Stimulated activated CD8-positive, alpha-beta memory T cell treated with anti-CD3 and anti-CD28 coated beads, Interleukin-2, amount 100 ng/mL, for 1 hour (primary cell): Measurements from ENCODE around the gene RRBP1.

Experiments used
- DNase-seq, 2 donors: peaks; one replicate each; pipeline ENCODE4 v3.0.0-alpha.2; 2020; ENCODE audit warnings: low read depth in 2 of 2

Gene RRBP1

DNA sequence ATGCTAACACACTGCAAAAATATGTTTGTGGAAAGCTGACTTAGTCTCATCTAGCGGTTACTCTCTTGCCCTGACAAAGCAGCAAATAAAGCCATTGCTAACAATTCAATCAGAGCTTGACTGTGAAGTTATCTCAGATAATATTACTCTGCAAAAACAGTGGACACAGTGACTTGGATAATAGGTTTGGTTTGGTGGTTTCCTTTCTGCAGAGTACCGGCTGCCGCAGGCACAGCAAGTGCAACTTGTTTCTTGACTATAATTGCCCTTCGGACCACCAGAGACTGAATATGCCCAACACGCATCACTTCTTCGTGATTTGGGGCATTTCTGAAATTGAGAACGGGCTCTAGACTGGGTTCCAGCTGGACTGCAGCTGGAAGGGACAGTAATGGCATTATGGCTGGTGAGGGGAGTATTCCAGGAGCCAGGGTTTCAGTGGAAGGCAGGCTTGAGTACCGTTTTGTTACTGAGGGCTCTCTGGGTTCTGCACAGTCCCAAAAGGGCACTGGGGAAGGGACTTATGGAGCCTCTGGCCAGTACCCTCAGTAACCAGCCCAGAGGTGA, 72.1 kb downstream of the RRBP1 start:
- no peak for DNase-seq

DNA sequence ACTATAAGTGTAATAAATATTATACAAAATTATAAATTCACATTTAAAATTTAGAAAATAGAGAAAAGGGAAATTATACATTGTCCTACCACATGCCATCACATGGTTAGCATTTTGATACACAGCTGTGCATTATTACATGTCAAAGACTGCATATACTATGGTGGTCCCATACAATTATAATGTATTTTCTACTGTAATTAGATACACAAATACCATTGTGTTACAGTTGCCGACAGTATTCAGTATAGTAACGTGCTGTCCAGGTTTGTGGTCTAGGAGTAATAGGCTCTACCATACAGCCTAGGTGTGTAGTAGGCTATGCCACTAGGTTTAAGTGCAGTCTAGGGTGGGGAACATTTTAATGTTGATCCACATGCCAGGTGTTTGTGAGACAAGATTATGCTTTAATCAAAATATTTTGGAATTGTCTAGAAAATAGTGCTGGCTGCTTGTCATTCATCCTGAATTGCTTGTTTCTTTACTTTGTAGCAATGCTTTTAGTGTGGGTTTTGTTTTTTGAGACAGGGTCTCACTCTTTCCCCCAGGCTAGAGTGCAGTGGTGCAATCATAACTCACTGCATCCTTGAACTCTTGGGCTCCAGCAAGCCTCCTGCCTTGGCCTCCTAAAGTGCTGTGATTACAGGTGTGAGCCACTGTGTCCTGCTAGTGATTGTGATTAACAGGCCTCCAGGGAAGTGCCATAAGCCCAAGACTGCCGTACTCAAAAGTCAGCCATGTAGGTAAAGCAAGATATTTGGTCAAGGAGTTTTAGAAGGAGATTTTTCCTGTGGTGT, 73.1 kb downstream of the RRBP1 start:
- no peak for DNase-seq

DNA sequence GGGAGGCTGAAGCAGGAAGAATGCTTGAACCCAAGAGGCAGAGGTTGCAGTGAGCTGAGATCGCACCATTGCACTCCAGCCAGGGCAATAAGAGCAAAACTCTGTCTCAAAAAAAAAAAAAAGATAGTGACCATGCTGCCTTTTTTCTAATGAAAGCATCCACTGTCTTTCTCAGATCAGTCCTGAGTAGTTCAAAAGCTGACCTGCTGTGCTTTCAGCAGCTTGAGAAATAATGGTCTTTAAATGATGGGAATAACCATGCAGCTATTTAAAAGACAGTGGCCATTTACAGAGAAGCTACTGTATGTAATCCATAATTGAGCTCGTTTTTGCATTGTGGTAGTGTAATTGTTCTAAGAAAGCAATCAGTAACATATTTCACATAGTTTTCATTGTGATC, 76.0 kb downstream of the RRBP1 start:
- no peak for DNase-seq

DNA sequence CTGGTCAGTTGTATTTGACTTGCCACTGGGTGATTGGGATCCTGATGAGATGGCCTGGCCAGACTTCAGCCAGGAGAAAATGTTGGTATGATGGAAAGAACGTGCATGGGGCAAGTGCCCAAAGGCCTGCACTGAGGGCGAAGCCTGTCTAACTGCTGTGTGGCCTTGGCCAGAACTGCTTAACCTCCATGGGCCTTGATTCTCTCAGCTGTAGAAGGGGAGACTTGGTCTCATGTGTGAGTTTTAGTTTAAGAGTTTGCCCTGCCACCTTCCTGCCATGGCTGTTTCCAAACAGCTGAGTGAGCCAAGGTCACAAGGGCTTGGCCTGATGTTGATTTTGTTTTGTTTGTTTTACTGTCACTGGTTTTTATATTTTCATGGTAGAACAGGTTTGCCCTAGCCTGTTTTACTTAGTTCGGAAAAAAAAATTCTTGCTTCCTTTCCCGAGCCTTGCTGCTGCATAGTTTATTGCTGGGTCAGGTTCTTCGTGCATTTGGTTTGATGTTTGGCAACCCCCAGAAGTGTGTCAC, 76.8 kb downstream of the RRBP1 start:
- DNase-seq, result no peak

DNA sequence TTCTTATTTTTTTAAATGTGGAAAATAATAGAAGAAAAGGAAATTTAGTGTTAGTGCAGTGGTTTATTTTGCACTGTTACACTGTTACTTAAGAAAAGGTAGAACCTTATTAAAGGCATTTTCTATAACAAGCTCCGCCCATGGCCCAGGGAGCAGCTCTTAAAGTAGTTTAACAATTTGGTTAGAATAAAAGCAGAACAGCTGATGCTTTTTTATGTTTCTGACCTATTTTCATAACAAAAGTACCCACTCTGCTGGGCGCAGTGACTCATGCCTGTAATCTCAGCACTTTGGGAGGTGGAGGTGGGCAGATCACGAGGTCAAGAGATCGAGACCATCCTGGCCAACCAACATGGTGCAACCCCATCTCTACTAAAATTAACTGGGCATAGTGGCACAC, 79.5 kb downstream of the RRBP1 start:
- DNase-seq, result no peak

DNA sequence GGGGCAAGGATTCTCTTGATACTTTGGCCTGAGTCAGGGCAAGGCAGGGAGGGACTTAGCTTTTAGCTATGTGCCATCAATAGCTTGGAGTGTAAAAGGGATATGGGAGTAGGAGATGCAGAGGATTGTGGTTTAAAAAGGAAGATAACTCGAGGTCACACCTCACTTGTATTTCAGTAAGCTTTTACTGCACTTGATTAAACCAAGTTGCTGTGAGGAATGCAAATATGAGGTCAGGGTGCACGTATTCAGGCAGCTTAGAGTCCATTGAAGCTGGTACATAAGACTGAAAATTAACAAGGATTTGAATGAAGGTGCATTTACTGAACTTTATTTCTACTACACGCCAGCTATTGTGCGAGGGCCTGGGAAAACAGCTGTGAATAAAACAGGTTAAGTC, 80.1 kb downstream of the RRBP1 start:
- no peak for DNase-seq

DNA sequence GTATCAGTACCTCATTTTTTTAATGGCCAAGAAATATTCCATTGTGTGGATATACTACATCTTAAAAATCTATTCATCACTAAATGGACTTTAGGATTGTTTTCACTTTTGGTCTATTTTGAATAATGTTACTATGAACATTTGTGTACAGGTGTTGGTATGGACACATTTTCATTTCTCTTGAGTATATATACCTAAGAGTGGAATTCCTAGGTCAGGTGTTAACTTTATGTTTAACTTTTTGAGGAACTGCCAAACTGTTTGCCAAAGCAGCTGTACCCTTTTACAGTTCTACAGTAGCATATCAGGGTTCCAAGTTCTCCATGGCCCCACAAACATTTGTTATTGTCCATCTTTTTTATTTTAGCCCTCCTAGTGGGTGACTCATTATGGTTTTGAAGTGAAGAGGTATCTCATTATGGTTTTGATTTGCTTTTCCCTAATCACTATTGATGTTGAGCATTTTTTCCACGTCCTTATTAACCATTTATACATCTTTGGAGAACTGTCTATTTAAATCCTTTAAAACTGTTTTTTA, 84.0 kb downstream of the RRBP1 start:
- DNase-seq, result no peak

DNA sequence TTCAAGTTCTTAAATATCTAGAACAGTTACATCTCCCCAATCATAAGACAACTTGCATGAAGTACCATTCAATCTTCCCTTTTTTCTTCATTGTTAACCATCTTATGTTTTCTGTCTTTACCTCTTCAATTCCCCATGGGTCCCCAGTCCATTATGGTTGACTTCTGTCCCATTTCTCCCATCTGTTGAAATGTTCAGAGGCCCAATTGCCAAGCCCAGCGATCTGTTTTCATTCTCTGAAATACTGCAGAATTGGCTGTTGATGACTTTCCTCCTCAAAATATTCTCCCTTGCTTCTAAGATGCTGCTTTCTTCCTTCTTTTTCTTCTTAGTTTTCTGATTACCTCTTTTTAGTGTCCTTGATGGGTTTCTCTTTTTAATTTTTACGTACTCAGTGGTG, 86.2 kb downstream of the RRBP1 start:
- no peak for DNase-seq

DNA sequence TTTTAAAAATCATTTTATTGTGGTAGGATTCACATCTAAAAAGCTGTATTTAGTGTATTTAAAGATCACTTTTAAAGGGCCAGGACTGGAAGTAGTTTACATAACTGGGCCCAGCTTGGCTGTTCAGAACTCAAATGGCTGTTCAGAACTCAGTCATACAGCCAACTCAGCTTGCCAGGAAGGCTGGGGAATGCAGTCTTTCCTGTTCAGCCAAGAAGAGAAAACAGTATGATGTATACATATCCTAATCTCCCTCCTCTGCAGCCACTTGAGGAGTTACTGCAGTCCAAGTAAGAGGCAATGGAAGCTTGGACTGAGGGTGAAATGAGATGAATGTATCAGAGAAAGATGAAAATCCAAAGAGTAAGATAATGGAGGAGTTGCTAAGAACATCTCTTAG, 87.6 kb downstream of the RRBP1 start:
- DNase-seq, result no peak

DNA sequence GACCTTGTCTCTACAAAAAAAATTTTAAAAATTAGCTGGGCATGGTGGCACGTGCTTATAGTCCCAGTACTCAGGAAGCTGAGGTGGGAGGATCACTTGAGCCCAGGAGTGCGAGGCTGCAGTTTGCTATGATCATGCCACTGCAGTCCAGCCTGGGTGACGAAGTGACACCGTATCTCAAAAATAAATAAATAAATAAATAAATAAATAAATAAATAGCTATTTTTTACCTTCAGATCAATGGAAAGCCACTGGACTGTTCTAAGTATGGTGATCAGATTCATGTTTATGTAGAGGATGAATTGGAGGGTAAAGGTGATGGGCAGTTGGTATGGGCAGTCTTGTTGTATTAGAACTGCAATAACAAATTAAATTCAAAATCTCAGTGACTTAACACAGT, 88.1 kb downstream of the RRBP1 start:
- no peak for DNase-seq

DNA sequence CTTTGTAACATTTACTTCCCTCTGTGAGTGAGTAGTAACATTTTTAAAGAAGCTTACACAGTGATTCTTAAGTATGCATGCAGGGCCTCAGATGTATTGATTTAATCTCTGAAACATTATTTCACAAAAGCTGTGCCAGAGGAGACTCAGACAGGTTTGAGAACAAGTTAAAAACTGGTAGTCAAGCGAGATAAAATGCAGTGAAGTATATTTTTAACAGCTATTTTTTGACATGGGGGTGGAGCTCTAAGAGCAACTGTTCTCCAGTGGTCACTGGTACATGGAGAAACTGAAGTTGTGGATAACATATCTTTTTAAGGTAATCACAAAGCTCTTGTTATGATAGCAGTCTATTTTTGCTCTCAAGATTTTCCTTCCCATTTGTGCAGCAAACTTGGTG, 91.8 kb downstream of the RRBP1 start:
- DNase-seq, result no peak

DNA sequence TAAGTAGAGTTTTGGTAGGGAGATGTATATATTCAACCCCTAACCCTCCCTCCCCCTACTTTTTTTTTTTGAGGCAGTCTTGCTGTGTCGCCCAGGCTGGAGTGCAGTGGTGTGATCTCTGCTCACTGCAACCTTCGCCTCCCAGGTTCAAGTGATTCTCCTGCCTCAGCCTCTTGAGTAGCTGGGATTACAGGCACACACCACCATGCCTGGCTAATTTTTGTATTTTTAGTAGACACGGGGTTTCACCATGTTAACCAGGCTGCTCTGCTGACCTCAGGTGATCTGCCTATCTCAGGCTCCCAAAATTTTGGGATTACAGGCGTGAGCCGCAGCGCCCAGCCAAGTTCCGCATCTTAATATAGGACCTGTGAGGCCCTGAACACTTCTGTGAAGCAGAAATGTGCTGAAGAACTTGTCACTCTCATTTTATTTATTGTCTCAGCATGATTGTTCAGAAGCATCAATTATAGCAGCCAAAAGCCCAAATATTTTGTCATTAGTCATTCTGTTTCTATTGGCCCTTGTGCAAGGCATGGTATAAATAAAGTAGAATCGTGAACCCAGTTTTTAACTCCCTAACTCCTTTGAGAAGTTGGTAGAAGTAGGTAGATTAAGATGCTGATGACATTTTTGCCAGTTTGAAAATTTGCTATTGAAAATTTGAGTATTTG, 92.7 kb downstream of the RRBP1 start:
- DNase-seq, result no peak

DNA sequence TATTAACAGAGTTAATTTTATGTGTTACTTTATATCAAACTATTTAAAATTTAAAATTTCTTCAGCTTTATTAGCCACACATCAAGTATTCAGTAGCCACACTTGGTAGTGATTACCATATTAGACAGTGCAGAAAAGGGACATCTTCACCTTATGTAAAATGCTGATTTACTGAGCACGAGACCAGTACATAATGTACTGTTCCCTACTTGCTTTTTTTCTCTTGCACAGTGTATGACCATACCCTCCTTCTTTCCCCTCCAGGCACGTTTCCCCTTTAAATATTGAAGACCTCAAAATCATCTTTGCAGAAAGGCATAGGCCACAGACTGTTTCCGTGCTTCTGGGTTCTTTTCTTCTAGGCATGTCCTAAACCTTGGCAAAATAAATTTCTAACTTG, 94.2 kb downstream of the RRBP1 start:
- DNase-seq, result no peak

DNA sequence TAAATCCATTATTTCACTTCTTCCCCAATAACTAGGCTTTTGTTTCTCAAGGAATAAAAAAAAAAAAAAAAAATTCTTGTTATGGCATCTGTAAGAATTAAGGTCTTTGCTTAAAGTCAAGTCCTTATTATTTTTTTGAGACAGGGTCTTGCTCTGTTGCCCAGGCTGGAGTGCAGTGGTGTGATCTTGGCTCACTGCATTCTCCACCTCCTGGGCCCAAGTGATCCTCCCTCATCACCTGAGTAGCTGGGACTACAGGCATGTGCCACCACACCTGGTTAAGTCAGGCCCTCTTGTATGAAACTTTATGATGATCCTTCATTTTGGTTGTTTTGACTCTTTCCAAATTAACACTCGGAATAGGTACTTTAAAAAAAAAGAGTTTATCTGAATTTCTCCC, 94.9 kb downstream of the RRBP1 start:
- no peak for DNase-seq

DNA sequence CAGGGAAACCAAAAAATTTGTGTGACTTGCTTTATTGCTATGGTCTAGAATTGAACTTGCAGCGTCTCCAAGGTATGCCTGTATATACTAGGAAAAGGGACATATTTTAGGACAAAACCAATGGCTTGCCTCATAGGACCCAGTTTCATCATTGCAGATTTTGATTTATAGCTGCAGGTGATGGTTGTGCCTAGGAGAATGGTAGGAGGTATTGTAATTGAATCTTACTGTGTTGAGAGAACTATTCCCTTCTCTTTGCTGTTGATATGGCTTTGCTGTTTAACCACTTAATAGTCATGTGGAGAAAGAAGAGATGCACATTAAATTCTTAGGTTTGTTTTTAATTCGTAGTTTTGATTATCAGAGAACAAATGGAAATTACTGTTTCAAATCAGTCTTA, 95.8 kb downstream of the RRBP1 start:
- DNase-seq, result no peak

DNA sequence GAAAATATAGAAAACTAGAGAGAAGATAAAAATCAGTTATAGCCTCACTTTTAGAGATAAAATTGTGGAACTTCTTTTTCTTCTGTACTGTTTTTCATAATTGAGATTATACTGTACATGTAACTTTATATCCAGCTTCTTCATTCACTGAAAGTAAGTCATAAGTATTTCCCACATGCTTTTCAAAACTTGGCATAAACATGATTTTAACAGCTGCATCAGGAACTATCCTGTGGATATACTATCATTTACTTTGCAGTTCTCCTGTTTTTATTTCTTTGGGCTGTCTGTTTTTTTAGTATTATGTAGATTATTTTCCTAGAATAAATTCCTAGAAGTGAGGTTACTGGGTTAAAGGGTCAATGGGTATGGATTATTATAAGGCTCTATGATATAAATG, 97.4 kb downstream of the RRBP1 start:
- DNase-seq, result no peak

DNA sequence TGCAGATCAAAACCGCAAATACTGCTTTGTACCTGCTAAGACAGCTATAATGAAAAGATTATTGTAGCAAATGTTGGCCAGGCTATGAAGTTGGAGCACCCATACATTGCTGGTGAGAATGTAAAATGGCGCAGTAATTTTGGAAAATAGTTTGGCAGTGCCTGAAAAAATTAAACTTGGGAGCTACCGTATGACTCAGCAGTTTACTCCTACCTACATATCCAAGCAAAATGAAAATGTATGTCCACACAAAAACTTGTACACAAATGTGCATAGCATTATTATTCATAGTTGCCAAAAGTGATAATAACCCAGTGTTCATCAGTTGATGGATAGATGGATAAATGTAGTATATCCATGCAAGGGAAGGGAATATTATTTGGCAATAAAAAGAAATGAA, 98.9 kb downstream of the RRBP1 start:
- DNase-seq, result no peak

DNA sequence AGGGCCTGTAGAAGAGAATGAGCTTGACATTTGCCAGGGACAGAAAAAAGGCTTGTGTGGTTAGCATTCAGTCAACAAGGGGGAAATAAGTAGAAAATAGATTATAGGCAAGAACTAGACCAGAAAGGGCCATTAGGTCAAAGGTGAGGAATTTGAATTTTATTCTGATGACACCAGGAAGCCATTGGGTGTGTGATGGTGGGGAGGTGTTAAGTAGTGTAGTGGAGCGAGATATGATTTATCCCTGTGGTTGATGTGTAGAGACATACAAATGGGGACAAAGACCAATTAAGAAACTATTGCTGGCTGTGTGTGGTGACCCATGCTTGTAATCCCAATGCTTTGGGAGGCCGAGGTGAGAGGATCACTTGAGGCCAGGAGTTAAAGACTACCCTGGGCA, 101.1 kb downstream of the RRBP1 start:
- no peak for DNase-seq

DNA sequence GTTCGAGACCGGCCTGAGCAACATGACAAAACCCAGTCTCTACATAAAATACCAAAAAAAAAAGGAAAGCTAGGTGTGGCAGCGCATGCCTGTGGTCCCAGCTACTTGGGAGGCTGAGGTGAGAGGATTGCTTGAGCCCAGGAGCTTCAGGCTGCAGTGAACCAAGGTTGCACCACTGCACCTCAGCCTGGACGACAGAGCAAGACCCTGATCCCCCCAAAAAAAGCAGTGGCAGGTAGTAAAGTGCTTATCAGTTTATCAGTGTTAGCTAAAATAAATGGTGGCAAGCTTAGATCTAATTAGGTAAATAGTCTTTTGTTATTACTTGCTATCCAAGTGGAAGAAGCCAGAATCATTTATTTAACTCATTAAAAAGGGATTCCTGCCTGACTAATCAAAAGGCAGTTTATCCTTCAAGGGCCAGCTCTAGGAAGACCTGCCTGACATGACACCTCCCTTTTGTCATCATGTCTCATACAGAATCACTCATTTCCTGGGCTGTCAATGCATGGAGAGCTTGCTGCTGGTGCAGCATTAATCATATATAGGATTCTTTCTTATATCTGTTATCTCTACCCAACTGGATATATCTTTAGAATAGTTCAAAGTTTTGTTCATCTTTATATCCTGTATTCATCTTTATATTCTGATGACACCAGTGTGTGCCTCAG, 102.5 kb downstream of the RRBP1 start:
- DNase-seq, result no peak

DNA sequence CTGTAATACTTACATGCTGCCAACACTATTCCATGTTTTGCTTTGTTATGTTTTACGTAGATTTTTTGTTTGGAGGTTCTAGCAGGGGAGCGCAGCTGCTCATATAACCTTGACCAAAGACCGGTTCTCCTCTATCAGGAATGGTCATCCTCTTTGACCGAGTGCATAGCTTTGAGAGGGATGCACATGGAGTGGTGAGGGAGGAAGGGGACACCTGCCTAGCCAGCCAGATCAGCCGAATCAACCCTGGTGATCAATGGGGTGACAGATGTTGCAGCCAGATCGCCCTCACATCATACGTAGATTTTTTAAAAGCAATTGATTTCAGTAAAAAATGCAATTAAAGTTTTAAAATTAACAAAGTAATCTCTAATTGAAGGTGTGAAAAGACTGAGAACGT, 105.8 kb downstream of the RRBP1 start:
- DNase-seq, result no peak

DNA sequence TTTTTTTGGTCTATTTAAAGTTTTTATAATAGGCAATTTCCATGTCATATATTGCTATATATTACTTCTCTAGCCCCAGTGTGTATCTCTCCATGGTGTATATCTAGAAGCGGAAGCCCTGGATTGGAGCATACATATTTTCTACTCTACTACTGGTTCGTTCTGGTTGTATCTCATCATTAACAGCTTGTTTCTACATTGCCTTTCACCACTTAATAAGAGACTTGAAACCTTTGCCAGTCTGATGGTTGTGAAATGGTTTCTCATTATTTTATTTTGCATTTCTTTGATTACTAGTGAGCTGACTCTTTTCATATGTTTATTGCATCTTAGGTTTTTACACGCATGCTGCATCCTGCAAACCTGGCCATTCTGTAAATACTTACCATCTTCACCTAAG, 108.6 kb downstream of the RRBP1 start:
- DNase-seq, result no peak

DNA sequence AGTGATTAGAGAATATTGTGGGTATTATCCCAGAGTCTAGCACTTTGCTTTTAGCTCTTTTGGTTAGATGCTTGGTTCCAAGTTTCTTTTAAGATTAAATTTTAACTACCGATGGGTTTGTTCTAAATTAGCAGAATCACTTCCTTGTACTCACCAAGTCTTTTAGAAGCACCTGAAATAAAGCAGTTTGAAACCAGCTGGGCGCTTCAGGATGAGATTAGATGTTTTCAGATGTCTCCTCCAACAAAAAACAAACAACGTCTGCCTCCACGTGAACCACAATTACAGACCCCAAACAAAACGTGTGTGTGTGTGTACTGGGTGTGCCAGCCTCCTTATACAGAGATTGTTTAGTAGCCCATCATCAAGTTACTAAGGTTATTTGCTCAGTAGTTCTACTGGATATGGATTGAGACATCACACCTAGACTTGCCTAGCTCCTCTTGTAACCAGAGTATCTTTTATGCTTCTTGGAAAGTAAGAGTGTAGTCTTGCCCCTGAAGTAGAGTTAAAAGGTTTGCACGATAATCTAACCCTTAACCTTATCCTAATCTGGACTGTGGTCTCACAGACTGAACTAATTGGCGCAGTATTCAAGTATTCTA, 109.9 kb downstream of the RRBP1 start:
- DNase-seq, result no peak
